ENCODE measurements around the gene SAE1.
"Not testable (repeated sequence)": the region's sequence is repeated elsewhere in the genome, so short reads cannot be mapped to it uniquely, and the experiment has no call there.

Gene SAE1

DNA sequence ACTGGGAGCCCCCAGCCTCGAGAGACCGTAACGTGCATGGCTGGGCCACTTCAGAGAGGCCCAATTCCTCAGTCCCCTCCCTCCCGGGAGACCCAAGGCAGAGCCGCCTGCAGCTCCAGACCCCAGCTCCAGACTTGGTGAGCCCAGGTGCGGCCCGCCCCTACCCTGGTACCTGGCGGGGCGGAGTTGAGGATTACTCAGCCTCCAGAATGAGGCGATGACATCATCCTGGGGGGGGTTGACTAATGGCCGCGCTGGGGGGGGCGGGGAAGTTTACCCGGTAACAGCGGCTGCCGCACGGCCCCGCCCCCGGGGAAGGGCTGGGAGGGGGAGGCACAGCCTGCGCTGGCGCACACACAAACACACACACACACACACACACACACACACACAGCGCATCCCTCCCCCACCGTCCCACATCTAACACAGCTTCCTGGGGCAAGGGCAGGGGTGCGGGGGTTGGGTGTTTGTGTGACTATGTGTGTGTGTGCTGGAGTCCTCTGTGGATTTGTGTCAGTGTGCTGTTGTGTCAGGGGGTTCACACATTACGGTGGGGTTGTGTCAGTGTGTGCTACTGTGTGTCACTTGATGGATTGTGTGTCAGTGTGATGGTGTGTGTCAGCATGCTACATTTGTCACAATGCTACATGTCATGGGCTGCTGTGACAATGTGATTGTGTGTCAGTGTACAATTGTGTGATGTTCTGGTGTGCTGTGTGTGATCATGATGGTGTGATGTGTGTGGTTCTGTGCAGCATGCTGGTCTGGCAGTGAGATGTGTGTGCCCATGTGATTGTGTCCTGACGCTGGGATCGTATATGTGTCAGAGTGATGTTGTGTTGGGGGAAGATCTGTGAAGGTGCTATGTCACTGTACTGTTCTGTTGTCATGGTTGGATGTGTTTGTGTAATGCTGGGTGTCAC lies 110.6 kb downstream of the SAE1 start:
- H3K27ac ChIP-seq, result peak overlapping the region; percentile 53
- TF ChIP-seq ZFX (IDR thresholded peaks at IDR 0.05), result no peak
- TF ChIP-seq CTCF (conservative IDR thresholded peaks at IDR 0.05), result no peak

DNA sequence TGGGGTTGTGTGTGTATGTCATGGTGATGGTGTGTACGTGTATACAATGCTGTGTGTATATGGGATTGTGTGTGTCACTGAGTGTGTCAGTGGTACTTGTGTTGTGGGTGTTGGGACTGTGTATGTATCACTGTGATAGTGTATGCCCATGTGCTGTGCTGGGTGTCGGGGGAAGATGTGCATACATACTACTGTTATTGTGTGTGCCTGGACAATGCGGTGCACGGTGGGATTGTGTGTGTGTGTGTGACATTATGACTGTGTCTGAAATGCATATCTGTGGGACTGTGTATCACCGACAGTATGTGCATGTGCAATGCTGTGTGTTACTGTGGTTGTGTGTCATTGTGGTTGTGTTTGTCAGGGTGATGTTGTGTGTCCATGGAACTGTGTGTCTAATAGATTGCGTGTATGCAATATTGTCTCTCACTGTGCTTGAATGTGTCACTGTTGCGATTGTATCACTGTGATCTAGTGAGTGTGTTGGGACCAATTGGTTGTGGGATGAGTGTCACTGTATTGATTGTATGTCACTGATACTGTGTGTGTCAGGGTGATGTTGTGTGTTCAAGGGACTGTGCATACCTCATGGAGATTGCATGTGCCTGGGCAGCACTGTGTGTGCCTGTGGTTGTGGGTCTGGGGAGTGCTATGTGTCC lies 111.4 kb downstream of the SAE1 start:
- TF ChIP-seq CTCF (conservative IDR thresholded peaks at IDR 0.05) (no peak), ZFX (IDR thresholded peaks at IDR 0.05) (no peak)
- peak overlapping the region; percentile 53 for H3K27ac ChIP-seq

- H3K27ac ChIP-seq, result peak overlapping the region; percentile 73; the same call in 1 of the 2 replicates
- TF ChIP-seq ZFX (IDR thresholded peaks at IDR 0.05) (no peak), CTCF (conservative IDR thresholded peaks at IDR 0.05) (no peak)
These were observed 112.7 kb downstream of the SAE1 start for GRCh38 chr19:47243364-47243775.

- peak overlapping the region; percentile 73 for H3K27ac ChIP-seq
- no peak for TF ChIP-seq ZFX (IDR thresholded peaks at IDR 0.05)
- peak; percentile 89 for TF ChIP-seq CTCF (conservative IDR thresholded peaks at IDR 0.05)
These were observed 113.3 kb downstream of the SAE1 start for GRCh38 chr19:47243776-47244547.

DNA sequence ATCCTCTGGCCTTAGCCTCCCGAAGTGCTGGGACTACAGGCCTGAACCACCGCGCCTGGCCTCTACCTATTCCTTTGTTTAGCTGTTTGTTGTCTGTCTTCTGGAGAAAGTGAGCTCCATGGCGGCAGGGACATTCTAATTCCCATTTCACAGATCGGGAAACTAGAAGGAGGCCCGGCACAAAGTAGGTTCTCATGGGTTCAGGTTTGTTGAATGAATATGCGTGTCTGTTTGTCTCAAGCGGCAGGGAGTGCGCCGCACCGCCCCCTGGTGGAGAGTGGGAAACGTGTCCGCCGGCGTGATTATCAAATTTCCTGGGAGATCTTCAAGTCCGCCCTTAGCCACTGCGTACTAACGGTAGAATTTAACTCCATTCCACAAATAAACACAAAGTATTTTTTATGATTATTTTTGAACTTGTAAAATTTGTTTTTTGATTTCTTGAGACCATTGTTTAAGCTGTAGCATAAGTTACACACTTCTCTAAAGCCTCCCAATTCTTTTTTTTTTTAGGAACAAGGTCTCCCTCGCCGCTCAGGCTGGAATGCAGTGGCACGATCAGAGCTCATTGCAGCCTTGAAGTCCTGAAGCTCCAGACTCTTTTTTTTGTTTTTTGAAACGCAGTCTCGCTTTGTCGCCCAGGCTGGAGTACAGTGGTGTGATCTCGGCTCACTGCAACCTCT lies 116.8 kb downstream of the SAE1 start:
- TF ChIP-seq CTCF (conservative IDR thresholded peaks at IDR 0.05) (peak; percentile 87), ZFX (IDR thresholded peaks at IDR 0.05) (no peak)
- H3K27ac ChIP-seq, result no peak overlapping the region

- not testable (repeated sequence) for H3K27ac ChIP-seq
These were observed 122.4 kb downstream of the SAE1 start for GRCh38 chr19:47253016-47253415.

DNA sequence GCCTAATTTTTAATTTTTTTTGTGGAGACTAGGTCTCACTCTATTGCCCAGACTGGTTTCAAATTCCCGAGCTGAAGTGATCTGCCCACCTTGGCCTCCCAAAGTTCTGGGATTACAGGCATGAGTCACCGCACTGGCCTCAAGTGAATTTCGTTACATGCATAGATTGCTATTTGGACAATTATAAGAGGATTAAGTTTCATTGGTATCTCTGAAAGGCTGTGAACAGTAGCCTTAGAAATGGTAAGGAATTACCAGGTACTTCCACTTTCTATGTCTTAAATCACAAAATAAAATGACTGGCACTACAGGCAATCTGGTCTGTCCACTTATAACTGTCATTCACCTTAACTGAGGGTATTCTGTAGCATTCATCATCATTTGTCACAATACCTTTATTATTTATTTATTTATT lies 122.8 kb downstream of the SAE1 start:
- no peak for TF ChIP-seq ZFX (IDR thresholded peaks at IDR 0.05)
- no peak for TF ChIP-seq CTCF (conservative IDR thresholded peaks at IDR 0.05)
- no peak overlapping the region for H3K27ac ChIP-seq
